Fibroblast of lung (primary cell): ENCODE measurements around the gene CATSPERD. TPM values are rescaled to one million over a fixed set of nuclear protein-coding genes. Genes with fewer than 3 reads are reported as not detected.

Experiments used
- DNase-seq, 2 donors: peaks; one replicate each; pipeline versions ENCODE4 v3.0.0 to v3.0.0-alpha.2; 2010; ENCODE audit warnings: low read depth in 2 of 2
- H2AFZ ChIP-seq: 2 replicates; pipeline ENCODE4 v1.5.1; 2012; ENCODE audit warnings: low read length, control low read depth, inconsistent platforms
- H3K27ac ChIP-seq: 2 replicates; pipeline ENCODE4 v1.5.1; 2011; ENCODE audit warnings: low read length, control low read depth; ENCODE audit not compliant: insufficient read depth
- H3K27me3 ChIP-seq: 2 replicates; pipeline ENCODE4 v1.5.1; 2011; ENCODE audit warnings: mild to moderate bottlenecking, low read length; ENCODE audit not compliant: control insufficient read depth, insufficient read depth
- H3K36me3 ChIP-seq: 2 replicates; pipeline ENCODE4 v1.5.1; 2011; ENCODE audit warnings: low read length; ENCODE audit not compliant: control insufficient read depth, insufficient read depth
- H3K4me1 ChIP-seq: 2 replicates; pipeline ENCODE4 v1.5.1; 2011; ENCODE audit warnings: low read length; ENCODE audit not compliant: control insufficient read depth, insufficient read depth; ENCODE audit errors: extremely low read depth
- H3K4me2 ChIP-seq: 2 replicates; pipeline ENCODE4 v1.5.1; 2011; ENCODE audit warnings: low read length, control low read depth; ENCODE audit not compliant: insufficient read depth; ENCODE audit errors: extremely low read depth
- H3K4me3 ChIP-seq, 4 experiments: fragments of 200-600 bp in 1 of 4; sonication (generic) in 1 of 4; replicated peaks in 1 of 4; 2 replicates each; pipeline ENCODE4 v1.5.1; 2011 to 2016; ENCODE audit warnings: low read length in 4 of 4, low read depth in 3 of 4, mild to moderate bottlenecking in 3 of 4, control low read depth in 2 of 4, inconsistent platforms in 1 of 4, mixed read lengths in 1 of 4; ENCODE audit not compliant: insufficient read depth in 1 of 4; ENCODE audit errors: control extremely low read depth in 1 of 4
- H3K79me2 ChIP-seq: 2 replicates; pipeline ENCODE4 v1.5.1; 2012; ENCODE audit warnings: mild to moderate bottlenecking, low read length, inconsistent platforms; ENCODE audit not compliant: control insufficient read depth, insufficient read depth
- H3K9ac ChIP-seq: 2 replicates; pipeline ENCODE4 v1.5.1; 2011; ENCODE audit warnings: mild to moderate bottlenecking, low read length, control low read depth; ENCODE audit not compliant: insufficient read depth
- H3K9me3 ChIP-seq: 2 replicates; pipeline ENCODE4 v1.5.1; 2012; ENCODE audit warnings: low read depth, low read length; ENCODE audit not compliant: control insufficient read depth, insufficient read depth
- H4K20me1 ChIP-seq: 2 replicates; pipeline ENCODE4 v1.5.1; 2011; ENCODE audit warnings: low read length; ENCODE audit not compliant: control insufficient read depth, insufficient read depth; ENCODE audit errors: extremely low read depth
- CTCF ChIP-seq, 2 donors: IDR thresholded peaks in 1 of 2; conservative IDR thresholded peaks in 1 of 2; 1 replicate in 1 of 2; 2 replicates in 1 of 2; pipeline ENCODE4 v1.5.1; 2011 to 2012; ENCODE audit warnings: low read length in 2 of 2, control low read depth in 1 of 2, inconsistent platforms in 1 of 2, low read depth in 1 of 2, mild to moderate bottlenecking in 1 of 2
- EZH2 ChIP-seq: IDR thresholded peaks from 2 replicates; pipeline ENCODE4 v1.5.1; 2012; ENCODE audit warnings: low read length, control low read depth, mild to moderate bottlenecking; ENCODE audit errors: missing control alignments
- polyA plus RNA-seq, 2 donors: library from polyadenylated mRNA; depleted of rRNA in 1 of 2; stranded (reverse) in 1 of 2; unstranded in 1 of 2; fragments of >200 nt; gene quantifications; 2 replicates each; pipeline ENCODE4 v1.2.1, GENCODE V29; 2011 to 2012; ENCODE audit warnings: missing spikeins in 1 of 2
- total RNA-seq: library from RNA; depleted of rRNA; stranded (reverse); fragments of >200 nt; gene quantifications from 2 replicates; pipeline ENCODE4 v1.2.1, GENCODE V29; 2014

The CATSPERD gene
- total and polyA plus RNA-seq, 2 donors (not counting 1 experiment from before 2014, with no cell fraction given) = not detected

DNA sequence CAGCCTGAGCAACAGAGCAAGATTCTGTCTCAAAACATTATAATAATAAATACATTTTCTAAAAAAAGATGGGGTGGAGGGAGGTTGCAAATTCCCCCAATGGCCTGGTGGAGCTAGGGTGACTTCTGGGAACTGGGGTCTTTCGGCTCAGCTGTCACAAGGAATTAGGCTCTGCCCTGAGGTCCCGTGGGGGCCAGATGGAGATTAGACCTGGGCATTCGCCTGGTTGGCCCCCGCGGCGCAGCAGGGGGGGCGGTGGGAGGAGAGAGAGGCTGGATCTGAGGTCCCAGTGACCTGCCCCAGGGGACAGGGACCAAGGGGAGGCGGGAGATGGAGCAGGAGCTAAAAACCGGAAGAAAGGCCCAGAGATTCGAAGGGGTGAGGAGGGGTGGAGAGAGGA is 104.3 kb downstream of the CATSPERD start:
- Histone ChIP-seq H3K4me3 (no peak overlapping the region), H3K9ac (no peak overlapping the region), H3K27ac (no peak overlapping the region), H4K20me1 (no peaks in the 10 kb centered on the region), H3K9me3 (no peaks in the 10 kb centered on the region), H3K79me2 (no peaks in the 10 kb centered on the region), H3K27me3 (peaks cover 16% of the 10 kb centered on the region), H3K4me1 (no peaks in the 10 kb centered on the region), H3K4me2 (no peak overlapping the region), H2AFZ (no peak overlapping the region), H3K36me3 (no peaks in the 10 kb centered on the region)
- no peak for DNase-seq
- TF ChIP-seq EZH2 = no peak
- TF ChIP-seq CTCF (conservative IDR thresholded peaks at IDR 0.05 in 1 of 2, IDR thresholded peaks at IDR 0.05 in 1 of 2; ENCODE audit: low read depth in 1 of 2, low read length in 2 of 2) = no peak

DNA sequence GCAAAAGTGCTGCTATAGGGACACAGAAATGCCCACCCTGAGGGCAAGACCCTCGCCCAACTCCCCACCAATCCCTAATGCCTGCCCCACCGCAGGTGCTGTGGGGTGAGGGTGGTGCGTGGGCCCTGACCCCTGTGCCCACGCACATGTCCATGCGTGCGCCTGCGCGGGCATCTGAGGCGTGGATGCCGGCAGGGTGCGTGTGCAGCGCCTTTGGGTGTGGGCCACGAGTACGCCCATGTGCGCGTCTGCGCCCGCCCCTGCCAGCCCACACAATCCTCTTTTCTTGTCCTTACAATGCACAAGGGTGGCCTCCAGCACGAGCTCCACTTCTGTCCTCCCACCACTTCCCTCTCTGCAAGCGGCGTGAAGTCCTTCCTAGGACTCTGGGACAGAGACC is 104.7 kb downstream of the CATSPERD start:
- DNase-seq = no peak
- no peak overlapping the region for H3K4me3 ChIP-seq
- H3K4me1 ChIP-seq = no peaks in the 10 kb centered on the region
- H3K36me3 ChIP-seq = no peaks in the 10 kb centered on the region
- H3K27ac ChIP-seq = no peak overlapping the region
- no peak overlapping the region for H3K4me2 ChIP-seq
- peaks cover 20% of the 10 kb centered on the region for H3K27me3 ChIP-seq
- no peak overlapping the region for H2AFZ ChIP-seq
- H3K79me2 ChIP-seq = no peaks in the 10 kb centered on the region
- no peak overlapping the region for H3K9ac ChIP-seq
- no peak for TF ChIP-seq CTCF (conservative IDR thresholded peaks at IDR 0.05 in 1 of 2, IDR thresholded peaks at IDR 0.05 in 1 of 2; ENCODE audit: low read depth in 1 of 2, low read length in 2 of 2)
- no peak for TF ChIP-seq EZH2
- no peaks in the 10 kb centered on the region for H4K20me1 ChIP-seq
- no peaks in the 10 kb centered on the region for H3K9me3 ChIP-seq

GRCh38 chr19:5826531-5827341 is 106.3 kb downstream of the CATSPERD start:
- H3K79me2 ChIP-seq = no peaks in the 10 kb centered on the region
- no peaks in the 10 kb centered on the region for H3K36me3 ChIP-seq
- H2AFZ ChIP-seq = no peak overlapping the region
- H3K27ac ChIP-seq = no peak overlapping the region
- no peak overlapping the region for H3K9ac ChIP-seq
- H3K4me2 ChIP-seq = no peak overlapping the region
- H3K9me3 ChIP-seq = no peaks in the 10 kb centered on the region
- H3K4me3 ChIP-seq = no peak overlapping the region
- H3K27me3 ChIP-seq = peaks cover 21% of the 10 kb centered on the region
- H3K4me1 ChIP-seq = no peaks in the 10 kb centered on the region
- no peaks in the 10 kb centered on the region for H4K20me1 ChIP-seq
- peak in 1 of 2 donors; percentile 31 for DNase-seq
- TF ChIP-seq EZH2 (no peak), CTCF (conservative IDR thresholded peaks at IDR 0.05 in 1 of 2, IDR thresholded peaks at IDR 0.05 in 1 of 2; ENCODE audit: low read depth in 1 of 2, low read length in 2 of 2) (peak in 1 of 2 donors; percentile 16)
